A549 (cell line): ENCODE measurements around the gene CTIF. TPM values are rescaled to one million over a fixed set of nuclear protein-coding genes. Genes with fewer than 3 reads are reported as not detected.

Experiments
- ATAC-seq, 2 experiments: fragments of 200-7000 bp in 1 of 2; fragments of >200 bp in 1 of 2; cut with Nextera tagmentation in 1 of 2; cut with Tn5 transposase in 1 of 2; 3 replicates each; pipeline versions ENCODE4 v1.8.0 to v1.9.1; 2018 to 2020; ENCODE audit warnings: mild to moderate bottlenecking in 1 of 2, moderate library complexity in 1 of 2
- CTCF ChIA-PET: fragments of 300-600 bp; sonication (Branson Sonifier 250); formaldehyde crosslinking; extraction: SDS; loops from one replicate; lab custom pipeline; 2021; ENCODE audit warnings: antibody characterized with exemption, inconsistent platforms; lab: Yijun Ruan, JAX
- POLR2A ChIA-PET: fragments of 350-600 bp; formaldehyde crosslinking; extraction: SDS; loops from one replicate; lab custom pipeline; 2021; ENCODE audit warnings: antibody characterized with exemption, inconsistent platforms; lab: Yijun Ruan, JAX
- DNase-seq, 2 experiments: peaks; one replicate each; pipeline versions ENCODE4 v3.0.0 to v3.0.0-alpha.2; 2011 to 2016; ENCODE audit warnings: low read depth in 1 of 2, low spot score in 1 of 2
- FAIRE-seq: peaks from 2 replicates; lab custom pipeline; 2011; peaks lifted over from hg19 to GRCh38; lab: Jason Lieb, UNC
- H3K27ac ChIP-seq, 2 experiments: fragments of >200 bp; sonication (Bioruptor Twin); formaldehyde crosslinking; 3 replicates each; pipeline ENCODE4 v1.5.1; 2016 to 2017
- H3K4me1 ChIP-seq: fragments of >200 bp; sonication (Bioruptor Twin); formaldehyde crosslinking; 3 replicates; pipeline ENCODE4 v1.6.1; 2016
- H3K4me2 ChIP-seq: fragments of >200 bp; sonication (Bioruptor Twin); formaldehyde crosslinking; 3 replicates; pipeline ENCODE4 v1.6.1; 2016
- H3K4me3 ChIP-seq: fragments of >200 bp; sonication (Bioruptor Twin); formaldehyde crosslinking; 3 replicates; pipeline ENCODE4 v1.5.1; 2016
- H3K9me3 ChIP-seq: fragments of >200 bp; sonication (Bioruptor Twin); formaldehyde crosslinking; 3 replicates; pipeline ENCODE4 v1.6.1; 2016
- BCL3 ChIP-seq: fragments of >200 bp; sonication (Bioruptor Twin); formaldehyde crosslinking; IDR thresholded peaks from 3 replicates; pipeline ENCODE4 v1.6.1; 2016
- BHLHE40 ChIP-seq: IDR thresholded peaks from 2 replicates; pipeline ENCODE4 v1.6.1; 2012; ENCODE audit warnings: low read depth, low read length, inconsistent platforms
- CBX8 ChIP-seq: fragments of 200-600 bp; sonication (generic); IDR thresholded peaks from 2 replicates; pipeline ENCODE4 v1.6.1; 2016
- CHD2 ChIP-seq: fragments of 150-350 bp; IDR thresholded peaks from 2 replicates; pipeline ENCODE4 v1.6.1; 2014; ENCODE audit warnings: low read length; ENCODE audit not compliant: partially characterized antibody
- CHD4 ChIP-seq: fragments of 200-600 bp; sonication (generic); IDR thresholded peaks from 2 replicates; pipeline ENCODE4 v1.6.1; 2016; ENCODE audit warnings: antibody characterized with exemption, mild to moderate bottlenecking, borderline replicate concordance
- EHMT2 ChIP-seq: fragments of 200-600 bp; sonication (generic); IDR thresholded peaks from 2 replicates; pipeline ENCODE4 v1.6.1; 2016; ENCODE audit warnings: antibody characterized with exemption, low read depth, mild to moderate bottlenecking, moderate library complexity
- ESRRA ChIP-seq: fragments of 150-350 bp; IDR thresholded peaks from 2 replicates; pipeline ENCODE4 v1.6.1; 2014; ENCODE audit warnings: mild to moderate bottlenecking, low read length, borderline replicate concordance
- FOXS1 ChIP-seq: fragments of 250-450 bp; sonication (Bioruptor Pico); IDR thresholded peaks from 2 replicates; pipeline ENCODE4 v1.5.0; 2020; ENCODE audit warnings: mild to moderate bottlenecking, moderate library complexity
- GATA3 ChIP-seq: IDR thresholded peaks from 2 replicates; pipeline ENCODE4 v1.6.1; 2012; ENCODE audit warnings: borderline replicate concordance
- HEYL ChIP-seq: fragments of 250-450 bp; sonication (Bioruptor Pico); IDR thresholded peaks from 2 replicates; pipeline ENCODE4 v1.8.0; 2021; ENCODE audit warnings: mild to moderate bottlenecking, moderate library complexity
- HMGXB4 ChIP-seq: fragments of 250-450 bp; sonication (Bioruptor Pico); IDR thresholded peaks from 2 replicates; pipeline ENCODE4 v1.5.0; 2021; ENCODE audit warnings: mild to moderate bottlenecking, moderate library complexity, borderline replicate concordance
- HOXB5 ChIP-seq: fragments of 250-450 bp; sonication (Bioruptor Pico); IDR thresholded peaks from 2 replicates; pipeline ENCODE4 v1.5.0; 2020; ENCODE audit warnings: mild to moderate bottlenecking, moderate library complexity
- KDM1A ChIP-seq: fragments of 200-600 bp; sonication (generic); IDR thresholded peaks from 2 replicates; pipeline ENCODE4 v1.6.1; 2016; ENCODE audit warnings: low read depth, mild to moderate bottlenecking
- KDM5A ChIP-seq: fragments of 200-600 bp; sonication (generic); IDR thresholded peaks from 2 replicates; pipeline ENCODE4 v1.6.1; 2016; ENCODE audit warnings: antibody characterized with exemption, mild to moderate bottlenecking
- MAFK ChIP-seq: fragments of 450-650 bp; IDR thresholded peaks from 2 replicates; pipeline ENCODE4 v1.6.1; 2014; ENCODE audit not compliant: partially characterized antibody
- MAX ChIP-seq: IDR thresholded peaks from 2 replicates; pipeline ENCODE4 v1.6.1; 2012
- MAZ ChIP-seq: fragments of 150-350 bp; IDR thresholded peaks from 2 replicates; pipeline ENCODE4 v1.6.1; 2014; ENCODE audit warnings: antibody characterized with exemption, low read depth, low read length, borderline replicate concordance
- PBX3 ChIP-seq: IDR thresholded peaks from 2 replicates; pipeline ENCODE4 v1.6.1; 2012
- PHF8 ChIP-seq: fragments of 200-600 bp; sonication (generic); IDR thresholded peaks from 2 replicates; pipeline ENCODE4 v1.6.1; 2016; ENCODE audit warnings: low read depth, mild to moderate bottlenecking, antibody characterized with exemption, moderate library complexity, borderline replicate concordance
- RAD21 ChIP-seq, 2 experiments: fragments of >200 bp in 1 of 2; sonication (Bioruptor Twin) in 1 of 2; formaldehyde crosslinking in 1 of 2; IDR thresholded peaks in 1 of 2; conservative IDR thresholded peaks in 1 of 2; 2 replicates in 1 of 2; 3 replicates in 1 of 2; pipeline ENCODE4 v1.6.1; 2012 to 2018; ENCODE audit warnings: inconsistent platforms in 1 of 2
- REST ChIP-seq: fragments of 200-600 bp; sonication (generic); IDR thresholded peaks from 2 replicates; pipeline ENCODE4 v1.6.1; 2016; ENCODE audit warnings: antibody characterized with exemption, mild to moderate bottlenecking, moderate library complexity
- RFX5 ChIP-seq: fragments of 450-650 bp; IDR thresholded peaks from 2 replicates; pipeline ENCODE4 v1.7.1; 2014; ENCODE audit warnings: antibody characterized with exemption, mild to moderate bottlenecking, moderate library complexity
- RNF2 ChIP-seq: fragments of 200-600 bp; sonication (generic); IDR thresholded peaks from 2 replicates; pipeline ENCODE4 v1.6.1; 2016; ENCODE audit warnings: low read depth, mild to moderate bottlenecking, antibody characterized with exemption, moderate library complexity, borderline replicate concordance
- SMC3 ChIP-seq: fragments of >200 bp; sonication (Bioruptor Twin); formaldehyde crosslinking; IDR thresholded peaks from 3 replicates; pipeline ENCODE4 v1.6.1; 2018; ENCODE audit warnings: inconsistent platforms
- SREBF2 ChIP-seq: fragments of 450-650 bp; IDR thresholded peaks from 2 replicates; pipeline ENCODE4 v1.6.1; 2014; ENCODE audit warnings: mild to moderate bottlenecking, moderate library complexity
- TFCP2L1 ChIP-seq: fragments of 250-450 bp; sonication (Bioruptor Pico); IDR thresholded peaks from 2 replicates; pipeline ENCODE4 v1.5.0; 2021; ENCODE audit warnings: mild to moderate bottlenecking
- TP53 ChIP-seq: fragments of 250-450 bp; sonication (Bioruptor Pico); IDR thresholded peaks from 2 replicates; pipeline ENCODE4 v1.5.0; 2021; ENCODE audit warnings: mild to moderate bottlenecking, moderate library complexity
- ZFP36 ChIP-seq: fragments of 450-650 bp; IDR thresholded peaks from 2 replicates; pipeline ENCODE4 v1.6.1; 2014; ENCODE audit warnings: borderline replicate concordance; ENCODE audit not compliant: partially characterized antibody
- WGBS: methylation state at CpG from one replicate; pipeline ENCODE4 v1.1.6; 2017; ENCODE audit errors: missing lambda C conversion rate; 5-methylcytosine and 5-hydroxymethylcytosine counted together
- polyA plus RNA-seq, 4 experiments: library from polyadenylated mRNA; depleted of rRNA in 3 of 4; stranded (reverse); fragments of >200 nt; fragmentation: RNase III in 1 of 4; extraction: RNeasy Plus Mini Kit Qiagen cat#74134 plus additional on column Dnase treatment in 1 of 4; gene quantifications; 2 replicates in 3 of 4; 3 replicates in 1 of 4; pipeline ENCODE4 v1.2.3, GENCODE V29; 2011 to 2017

The CTIF gene
- polyA plus RNA-seq, 2 of the 4 experiments (the other 2 are of a cell fraction) = 17.0 to 24.7 TPM

GRCh38 chr18:48528861-48529260 lies 10.0 kb upstream of the CTIF start:
- WGBS = 72% methylated on average over 5 of the region's 5 CpGs
- DNase-seq (no peak), ATAC-seq (no peak), FAIRE-seq (no peak)
- no peak overlapping the region for H3K27ac ChIP-seq
- H3K4me1 ChIP-seq = peaks cover 9% of the 10 kb centered on the region; the same call in 1 of the 3 replicates
- H3K9me3 ChIP-seq = no peaks in the 10 kb centered on the region
- H3K4me3 ChIP-seq = no peak overlapping the region
- ChIA-PET POLR2A (no interaction called here), CTCF (interaction anchor here (1.4 kb wide), 1 partner anchor 13 kb away, joined by 3 read pairs; no protein-coding TSS in a partner anchor)
- no peak for TF ChIP-seq HEYL (CRISPR knock-in tag)
- no peak for TF ChIP-seq FOXS1 (CRISPR knock-in tag)
- no peak for TF ChIP-seq TP53 (CRISPR knock-in tag)
- no peak for TF ChIP-seq MAX
- TF ChIP-seq ZFP36 = no peak
- TF ChIP-seq TFCP2L1 (CRISPR knock-in tag) = no peak
- TF ChIP-seq MAFK = no peak
- TF ChIP-seq RFX5 = no peak
- no peak for TF ChIP-seq HMGXB4 (CRISPR knock-in tag)
- no peak overlapping the region for H3K4me2 ChIP-seq

GRCh38 chr18:48529796-48530195 lies 9.0 kb upstream of the CTIF start:
- ATAC-seq (no peak), FAIRE-seq (no peak), DNase-seq (no peak)
- Histone ChIP-seq H3K27ac (no peak overlapping the region), H3K4me2 (no peak overlapping the region), H3K9me3 (no peaks in the 10 kb centered on the region), H3K4me1 (peaks cover 18% of the 10 kb centered on the region; the same call in 2 of the 3 replicates), H3K4me3 (no peak overlapping the region)
- ChIA-PET POLR2A (no interaction called here), CTCF (interaction anchor here (1.4 kb wide), 1 partner anchor 14 kb away, joined by 3 read pairs; no protein-coding TSS in a partner anchor)
- WGBS = 42% methylated on average over 2 of the region's 2 CpGs
- TF ChIP-seq BCL3 (no peak), PBX3 (no peak), BHLHE40 (no peak), RNF2 (no peak), KDM1A (no peak), GATA3 (no peak), RAD21 (conservative IDR thresholded peaks at IDR 0.05 in 1 of 2, IDR thresholded peaks at IDR 0.05 in 1 of 2) (no peak), ESRRA (no peak), CBX8 (no peak), HOXB5 (CRISPR knock-in tag) (no peak), SMC3 (no peak), PHF8 (no peak), REST (no peak), KDM5A (no peak), MAX (no peak), CHD4 (no peak), MAZ (no peak), EHMT2 (no peak), CHD2 (no peak), SREBF2 (no peak)
